WTC11 (cell line): ENCODE measurements around the gene SUPT3H. TPM values are rescaled to one million over a fixed set of nuclear protein-coding genes. Genes with fewer than 3 reads are reported as not detected.

Source experiments
- ATAC-seq: fragments of 200-7000 bp; cut with Tn5 transposase; 2 replicates; pipeline ENCODE4 v1.10.0; 2021; ENCODE audit warnings: mild to moderate bottlenecking, moderate library complexity
- CTCF ChIA-PET: fragments of 300-600 bp; sonication (Branson Sonifier 250); formaldehyde crosslinking; loops from one replicate; lab custom pipeline; 2021; ENCODE audit warnings: antibody characterized with exemption; lab: Charles Lee
- POLR2A ChIA-PET: fragments of 350-600 bp; sonication (Branson Sonifier 250); formaldehyde crosslinking; loops from one replicate; lab custom pipeline; 2021; ENCODE audit warnings: antibody characterized with exemption; lab: Charles Lee
- DNase-seq: peaks from one replicate; pipeline ENCODE4 v3.0.0; 2021; ENCODE audit warnings: low spot score
- H3K27ac Mint-ChIP-seq: 2 replicates; pipeline ENCODE4 v1.8.0; 2021; ENCODE audit warnings: mixed read lengths
- H3K27me3 Mint-ChIP-seq: 2 replicates; pipeline ENCODE4 v1.8.0; 2021; ENCODE audit warnings: low read depth, mild to moderate bottlenecking, moderate library complexity, mixed read lengths
- H3K36me3 Mint-ChIP-seq: 2 replicates; pipeline ENCODE4 v1.8.0; 2021; ENCODE audit warnings: mixed read lengths
- H3K4me1 Mint-ChIP-seq: 2 replicates; pipeline ENCODE4 v1.8.0; 2022; ENCODE audit warnings: mixed read lengths
- H3K4me3 Mint-ChIP-seq: 2 replicates; pipeline ENCODE4 v1.8.0; 2021; ENCODE audit warnings: mild to moderate bottlenecking, moderate library complexity, mixed read lengths
- H3K9me3 Mint-ChIP-seq: 2 replicates; pipeline ENCODE4 v1.8.0; 2021; ENCODE audit warnings: mixed read lengths
- ATF1 ChIP-seq: sonication (generic); formaldehyde crosslinking; IDR thresholded peaks from 2 replicates; pipeline ENCODE4 v1.8.1; 2023; ENCODE audit warnings: mild to moderate bottlenecking, moderate library complexity, missing genetic modification reagents
- E2F5 ChIP-seq: sonication (generic); formaldehyde crosslinking; IDR thresholded peaks from 2 replicates; pipeline ENCODE4 v1.8.1; 2022; ENCODE audit warnings: mild to moderate bottlenecking, moderate library complexity, missing genetic modification reagents
- ETV6 ChIP-seq: sonication (generic); formaldehyde crosslinking; IDR thresholded peaks from 2 replicates; pipeline ENCODE4 v1.8.1; 2022; ENCODE audit warnings: mild to moderate bottlenecking, missing genetic modification reagents
- GABPB1 ChIP-seq: sonication (generic); formaldehyde crosslinking; IDR thresholded peaks from 2 replicates; pipeline ENCODE4 v1.8.1; 2023; ENCODE audit warnings: mild to moderate bottlenecking, missing genetic modification reagents
- IRF2 ChIP-seq: sonication (generic); formaldehyde crosslinking; IDR thresholded peaks from 2 replicates; pipeline ENCODE4 v1.8.0; 2022; ENCODE audit warnings: low read depth, missing genetic modification reagents, borderline replicate concordance
- JUN ChIP-seq: sonication (generic); formaldehyde crosslinking; IDR thresholded peaks from 2 replicates; pipeline ENCODE4 v1.8.0; 2023; ENCODE audit warnings: mild to moderate bottlenecking, missing genetic modification reagents
- NFATC4 ChIP-seq: fragments of 250-450 bp; sonication (Bioruptor Pico); IDR thresholded peaks from 2 replicates; pipeline ENCODE4 v1.9.0; 2021; ENCODE audit warnings: mild to moderate bottlenecking
- NFE2L1 ChIP-seq: sonication (generic); formaldehyde crosslinking; IDR thresholded peaks from 2 replicates; pipeline ENCODE4 v1.8.1; 2023; ENCODE audit warnings: missing genetic modification reagents
- PRRX2 ChIP-seq: fragments of 250-450 bp; sonication (Bioruptor Pico); IDR thresholded peaks from 2 replicates; pipeline ENCODE4 v1.8.0; 2021; ENCODE audit warnings: mild to moderate bottlenecking
- ZNF138 ChIP-seq: sonication (generic); formaldehyde crosslinking; conservative IDR thresholded peaks from 2 replicates; pipeline ENCODE4 v1.8.1; 2022; ENCODE audit warnings: mild to moderate bottlenecking, moderate library complexity, missing genetic modification reagents
- ZNF423 ChIP-seq: fragments of 250-450 bp; sonication (Bioruptor Pico); IDR thresholded peaks from 2 replicates; pipeline ENCODE4 v2.1.2; 2022; ENCODE audit warnings: mild to moderate bottlenecking, moderate library complexity
- ZNF532 ChIP-seq: fragments of 250-450 bp; sonication (Bioruptor Pico); IDR thresholded peaks from 2 replicates; pipeline ENCODE4 v1.9.0; 2021; ENCODE audit warnings: mild to moderate bottlenecking, borderline replicate concordance
- total RNA-seq: library from RNA; stranded (reverse); gene quantifications from 3 replicates; pipeline ENCODE4 v1.2.3, GENCODE V29; 2021
- TF ChIP-seq, protein P1 (sequence below): fragments of 250-450 bp; sonication (Bioruptor Pico); IDR thresholded peaks from 2 replicates; pipeline ENCODE4 v1.9.0; 2021; ENCODE audit warnings: mild to moderate bottlenecking
- TF ChIP-seq, protein P2 (sequence below): sonication (generic); formaldehyde crosslinking; IDR thresholded peaks from 2 replicates; pipeline ENCODE4 v1.8.0; 2022; ENCODE audit warnings: missing genetic modification reagents
- TF ChIP-seq, protein P3 (sequence below): sonication (generic); formaldehyde crosslinking; IDR thresholded peaks from 2 replicates; pipeline ENCODE4 v1.8.0; 2022; ENCODE audit warnings: mild to moderate bottlenecking, missing genetic modification reagents
- TF ChIP-seq, protein P4 (sequence below): sonication (generic); formaldehyde crosslinking; IDR thresholded peaks from 2 replicates; pipeline ENCODE4 v1.8.1; 2023; ENCODE audit warnings: mild to moderate bottlenecking, moderate library complexity, missing genetic modification reagents

The SUPT3H gene
- total RNA-seq, 1 experiment from 2014 or later, result 15.3 TPM

DNA sequence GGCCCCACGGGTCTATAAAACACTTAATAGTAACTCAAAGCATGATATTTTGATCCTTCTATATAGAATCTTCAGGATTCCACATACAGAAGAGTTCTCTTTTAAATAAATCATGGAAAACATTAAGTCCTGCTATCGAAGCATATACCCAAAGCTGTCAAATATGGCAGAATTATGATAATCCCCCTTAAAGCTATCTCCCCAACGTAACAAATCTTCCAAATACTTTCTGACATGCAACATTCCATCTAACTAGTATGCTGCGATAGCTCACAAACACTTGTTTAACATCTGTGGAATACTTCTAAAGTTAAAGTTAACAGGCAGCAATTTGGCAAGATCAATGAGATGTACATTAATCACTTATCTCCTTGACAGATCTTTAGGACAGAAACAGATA lies 420.6 kb downstream of the SUPT3H start:
- Mint-ChIP-seq H3K36me3 (peaks cover 8% of the 10 kb centered on the region; the same call in 1 of the 2 replicates), H3K27me3 (no peaks in the 10 kb centered on the region), H3K9me3 (0 out of 2 replicates have a peak, but pooled peaks cover 3% of the 10 kb centered on the region), H3K27ac (no peak overlapping the region), H3K4me1 (0 out of 2 replicates have a peak, but pooled peaks cover 7% of the 10 kb centered on the region), H3K4me3 (no peak overlapping the region)
- ChIA-PET POLR2A (no interaction called here), CTCF (interaction anchor here (1.0 kb wide), 1 partner anchor 481 kb away, joined by 3 read pairs; no protein-coding TSS in a partner anchor)
- TF ChIP-seq ZNF138 (no peak), ATF1 (no peak), ETV6 (CRISPR knock-in tag) (no peak), IRF2 (CRISPR knock-in tag) (no peak), E2F5 (CRISPR knock-in tag) (no peak), NFATC4 (CRISPR knock-in tag) (no peak), GABPB1 (CRISPR knock-in tag) (no peak), PRRX2 (CRISPR knock-in tag) (no peak)
- TF ChIP-seq, protein P1, sequence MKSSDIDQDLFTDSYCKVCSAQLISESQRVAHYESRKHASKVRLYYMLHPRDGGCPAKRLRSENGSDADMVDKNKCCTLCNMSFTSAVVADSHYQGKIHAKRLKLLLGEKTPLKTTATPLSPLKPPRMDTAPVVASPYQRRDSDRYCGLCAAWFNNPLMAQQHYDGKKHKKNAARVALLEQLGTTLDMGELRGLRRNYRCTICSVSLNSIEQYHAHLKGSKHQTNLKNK, result no peak
- TF ChIP-seq, protein P2, sequence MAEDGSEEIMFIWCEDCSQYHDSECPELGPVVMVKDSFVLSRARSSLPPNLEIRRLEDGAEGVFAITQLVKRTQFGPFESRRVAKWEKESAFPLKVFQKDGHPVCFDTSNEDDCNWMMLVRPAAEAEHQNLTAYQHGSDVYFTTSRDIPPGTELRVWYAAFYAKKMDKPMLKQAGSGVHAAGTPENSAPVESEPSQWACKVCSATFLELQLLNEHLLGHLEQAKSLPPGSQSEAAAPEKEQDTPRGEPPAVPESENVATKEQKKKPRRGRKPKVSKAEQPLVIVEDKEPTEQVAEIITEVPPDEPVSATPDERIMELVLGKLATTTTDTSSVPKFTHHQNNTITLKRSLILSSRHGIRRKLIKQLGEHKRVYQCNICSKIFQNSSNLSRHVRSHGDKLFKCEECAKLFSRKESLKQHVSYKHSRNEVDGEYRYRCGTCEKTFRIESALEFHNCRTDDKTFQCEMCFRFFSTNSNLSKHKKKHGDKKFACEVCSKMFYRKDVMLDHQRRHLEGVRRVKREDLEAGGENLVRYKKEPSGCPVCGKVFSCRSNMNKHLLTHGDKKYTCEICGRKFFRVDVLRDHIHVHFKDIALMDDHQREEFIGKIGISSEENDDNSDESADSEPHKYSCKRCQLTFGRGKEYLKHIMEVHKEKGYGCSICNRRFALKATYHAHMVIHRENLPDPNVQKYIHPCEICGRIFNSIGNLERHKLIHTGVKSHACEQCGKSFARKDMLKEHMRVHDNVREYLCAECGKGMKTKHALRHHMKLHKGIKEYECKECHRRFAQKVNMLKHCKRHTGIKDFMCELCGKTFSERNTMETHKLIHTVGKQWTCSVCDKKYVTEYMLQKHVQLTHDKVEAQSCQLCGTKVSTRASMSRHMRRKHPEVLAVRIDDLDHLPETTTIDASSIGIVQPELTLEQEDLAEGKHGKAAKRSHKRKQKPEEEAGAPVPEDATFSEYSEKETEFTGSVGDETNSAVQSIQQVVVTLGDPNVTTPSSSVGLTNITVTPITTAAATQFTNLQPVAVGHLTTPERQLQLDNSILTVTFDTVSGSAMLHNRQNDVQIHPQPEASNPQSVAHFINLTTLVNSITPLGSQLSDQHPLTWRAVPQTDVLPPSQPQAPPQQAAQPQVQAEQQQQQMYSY (CRISPR knock-in tag), result no peak
- TF ChIP-seq, protein P3, sequence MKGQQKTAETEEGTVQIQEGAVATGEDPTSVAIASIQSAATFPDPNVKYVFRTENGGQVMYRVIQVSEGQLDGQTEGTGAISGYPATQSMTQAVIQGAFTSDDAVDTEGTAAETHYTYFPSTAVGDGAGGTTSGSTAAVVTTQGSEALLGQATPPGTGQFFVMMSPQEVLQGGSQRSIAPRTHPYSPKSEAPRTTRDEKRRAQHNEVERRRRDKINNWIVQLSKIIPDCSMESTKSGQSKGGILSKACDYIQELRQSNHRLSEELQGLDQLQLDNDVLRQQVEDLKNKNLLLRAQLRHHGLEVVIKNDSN (CRISPR knock-in tag), result no peak
- TF ChIP-seq, protein P4, sequence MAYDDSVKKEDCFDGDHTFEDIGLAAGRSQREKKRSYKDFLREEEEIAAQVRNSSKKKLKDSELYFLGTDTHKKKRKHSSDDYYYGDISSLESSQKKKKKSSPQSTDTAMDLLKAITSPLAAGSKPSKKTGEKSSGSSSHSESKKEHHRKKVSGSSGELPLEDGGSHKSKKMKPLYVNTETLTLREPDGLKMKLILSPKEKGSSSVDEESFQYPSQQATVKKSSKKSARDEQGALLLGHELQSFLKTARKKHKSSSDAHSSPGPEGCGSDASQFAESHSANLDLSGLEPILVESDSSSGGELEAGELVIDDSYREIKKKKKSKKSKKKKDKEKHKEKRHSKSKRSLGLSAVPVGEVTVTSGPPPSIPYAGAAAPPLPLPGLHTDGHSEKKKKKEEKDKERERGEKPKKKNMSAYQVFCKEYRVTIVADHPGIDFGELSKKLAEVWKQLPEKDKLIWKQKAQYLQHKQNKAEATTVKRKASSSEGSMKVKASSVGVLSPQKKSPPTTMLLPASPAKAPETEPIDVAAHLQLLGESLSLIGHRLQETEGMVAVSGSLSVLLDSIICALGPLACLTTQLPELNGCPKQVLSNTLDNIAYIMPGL (CRISPR knock-in tag), result no peak
- no peak for ATAC-seq
- DNase-seq, result no peak

DNA sequence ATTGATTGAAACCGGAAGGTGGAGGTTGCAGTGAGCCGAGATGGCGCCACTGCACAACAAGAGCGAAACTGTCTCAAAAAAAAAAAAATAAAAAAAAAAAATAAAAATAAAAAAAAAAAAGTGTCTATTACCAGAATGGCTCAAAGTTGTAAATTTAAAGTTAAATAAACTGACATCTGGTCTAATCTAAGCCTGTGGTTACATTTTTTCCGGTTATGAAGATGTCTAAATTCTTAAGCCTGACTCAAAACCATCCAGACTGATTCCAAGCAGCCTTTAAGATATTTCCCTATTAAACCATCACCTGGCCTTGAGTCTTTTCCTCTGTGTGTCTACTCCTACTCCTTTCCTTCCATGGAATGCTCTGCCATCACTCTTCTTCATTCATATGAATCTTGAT lies 421.3 kb downstream of the SUPT3H start:
- Mint-ChIP-seq H3K4me1 (peaks cover 11% of the 10 kb centered on the region), H3K4me3 (no peak overlapping the region), H3K36me3 (peaks cover 8% of the 10 kb centered on the region; the same call in 1 of the 2 replicates)
- DNase-seq, result no peak
- POLR2A ChIA-PET, result no interaction called here
- TF ChIP-seq ZNF423, result no peak
- no peak for TF ChIP-seq JUN
- no peak for TF ChIP-seq ZNF532 (CRISPR knock-in tag)
- TF ChIP-seq NFATC4 (CRISPR knock-in tag), result no peak
- no peak for TF ChIP-seq GABPB1 (CRISPR knock-in tag)
- no peak for TF ChIP-seq NFE2L1 (CRISPR knock-in tag)
- TF ChIP-seq, all 79 proteins: peak for 0
- ATAC-seq, result no peak
- Mint-ChIP-seq H3K9me3 (0 out of 2 replicates have a peak, but pooled peaks cover 3% of the 10 kb centered on the region), H3K27ac (no peak overlapping the region), H3K27me3 (no peaks in the 10 kb centered on the region)
- CTCF ChIA-PET, result interaction anchor here (0.7 kb wide), 1 partner anchor 62 kb away, joined by 5 read pairs; no protein-coding TSS in a partner anchor
